Osteocyte (in vitro differentiated cells): ENCODE measurements around the gene CPT2. TPM values are rescaled to one million over a fixed set of nuclear protein-coding genes. Genes with fewer than 3 reads are reported as not detected.

ENCODE experiments used
- DNase-seq: peaks from one replicate; pipeline ENCODE4 v3.0.0; 2021; ENCODE audit warnings: mixed read lengths; ENCODE audit not compliant: unreplicated experiment; ENCODE audit errors: extremely low spot score
- H3K27ac Mint-ChIP-seq: one replicate; pipeline ENCODE4 v1.8.0; 2021; ENCODE audit warnings: mild to moderate bottlenecking, mixed read lengths; ENCODE audit not compliant: unreplicated experiment
- H3K27me3 Mint-ChIP-seq: one replicate; pipeline ENCODE4 v1.8.0; 2021; ENCODE audit warnings: mixed read lengths; ENCODE audit not compliant: unreplicated experiment
- H3K36me3 Mint-ChIP-seq: one replicate; pipeline ENCODE4 v1.8.0; 2021; ENCODE audit warnings: mixed read lengths; ENCODE audit not compliant: unreplicated experiment
- H3K4me1 Mint-ChIP-seq: one replicate; pipeline ENCODE4 v1.8.0; 2021; ENCODE audit warnings: mixed read lengths; ENCODE audit not compliant: unreplicated experiment
- H3K4me3 Mint-ChIP-seq: one replicate; pipeline ENCODE4 v1.8.0; 2021; ENCODE audit warnings: mild to moderate bottlenecking, moderate library complexity, mixed read lengths; ENCODE audit not compliant: unreplicated experiment
- H3K9me3 Mint-ChIP-seq: one replicate; pipeline ENCODE4 v1.8.0; 2021; ENCODE audit warnings: mixed read lengths; ENCODE audit not compliant: unreplicated experiment
- total RNA-seq: library from RNA; stranded (reverse); gene quantifications from 2 replicates; pipeline ENCODE4 v1.2.1, GENCODE V29; 2021
- TF ChIP-seq, protein P1 (sequence below): fragments of 200-600 bp; sonication (generic); IDR thresholded peaks from 2 replicates; pipeline ENCODE4 v1.5.0; 2021; ENCODE audit warnings: antibody characterized with exemption, mild to moderate bottlenecking, moderate library complexity

The CPT2 gene
- total RNA-seq, 1 donor from 2014 or later: 15.6 TPM

DNA sequence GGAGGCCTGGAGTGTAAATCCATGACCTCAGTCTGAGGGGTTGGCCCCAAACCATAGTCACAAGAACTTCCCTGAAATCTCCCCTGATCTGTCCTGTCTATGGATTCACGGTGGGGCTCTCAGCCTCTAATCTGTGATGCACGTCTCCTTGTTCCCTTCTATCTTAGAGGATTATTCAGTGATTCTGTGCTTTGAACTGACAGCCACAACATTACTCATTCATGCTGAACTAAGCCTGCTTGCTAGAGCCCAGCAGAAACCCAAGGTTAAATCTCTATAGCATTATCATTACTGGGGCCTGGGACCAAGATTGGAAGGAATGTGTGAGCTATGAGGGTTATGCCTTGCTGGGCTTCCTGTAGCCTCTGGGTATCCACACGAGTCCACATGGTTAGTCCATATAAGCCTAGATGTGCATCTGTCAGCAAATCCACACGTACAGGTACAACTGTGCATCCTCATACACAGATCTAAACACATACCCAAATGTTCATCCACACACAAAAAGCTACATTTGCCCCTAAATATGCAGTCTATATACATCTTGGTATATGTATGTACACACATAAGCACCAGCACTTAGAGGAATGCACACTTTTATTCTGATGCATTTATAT, 64.1 kb downstream of the CPT2 start:
- Mint-ChIP-seq H3K4me1 (no peaks in the 10 kb centered on the region), H3K27me3 (no peaks in the 10 kb centered on the region), H3K36me3 (peaks cover 3% of the 10 kb centered on the region), H3K9me3 (no peaks in the 10 kb centered on the region), H3K27ac (no peak overlapping the region), H3K4me3 (no peak overlapping the region)
- TF ChIP-seq, protein P1, sequence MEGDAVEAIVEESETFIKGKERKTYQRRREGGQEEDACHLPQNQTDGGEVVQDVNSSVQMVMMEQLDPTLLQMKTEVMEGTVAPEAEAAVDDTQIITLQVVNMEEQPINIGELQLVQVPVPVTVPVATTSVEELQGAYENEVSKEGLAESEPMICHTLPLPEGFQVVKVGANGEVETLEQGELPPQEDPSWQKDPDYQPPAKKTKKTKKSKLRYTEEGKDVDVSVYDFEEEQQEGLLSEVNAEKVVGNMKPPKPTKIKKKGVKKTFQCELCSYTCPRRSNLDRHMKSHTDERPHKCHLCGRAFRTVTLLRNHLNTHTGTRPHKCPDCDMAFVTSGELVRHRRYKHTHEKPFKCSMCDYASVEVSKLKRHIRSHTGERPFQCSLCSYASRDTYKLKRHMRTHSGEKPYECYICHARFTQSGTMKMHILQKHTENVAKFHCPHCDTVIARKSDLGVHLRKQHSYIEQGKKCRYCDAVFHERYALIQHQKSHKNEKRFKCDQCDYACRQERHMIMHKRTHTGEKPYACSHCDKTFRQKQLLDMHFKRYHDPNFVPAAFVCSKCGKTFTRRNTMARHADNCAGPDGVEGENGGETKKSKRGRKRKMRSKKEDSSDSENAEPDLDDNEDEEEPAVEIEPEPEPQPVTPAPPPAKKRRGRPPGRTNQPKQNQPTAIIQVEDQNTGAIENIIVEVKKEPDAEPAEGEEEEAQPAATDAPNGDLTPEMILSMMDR: no peak
- DNase-seq: no peak

DNA sequence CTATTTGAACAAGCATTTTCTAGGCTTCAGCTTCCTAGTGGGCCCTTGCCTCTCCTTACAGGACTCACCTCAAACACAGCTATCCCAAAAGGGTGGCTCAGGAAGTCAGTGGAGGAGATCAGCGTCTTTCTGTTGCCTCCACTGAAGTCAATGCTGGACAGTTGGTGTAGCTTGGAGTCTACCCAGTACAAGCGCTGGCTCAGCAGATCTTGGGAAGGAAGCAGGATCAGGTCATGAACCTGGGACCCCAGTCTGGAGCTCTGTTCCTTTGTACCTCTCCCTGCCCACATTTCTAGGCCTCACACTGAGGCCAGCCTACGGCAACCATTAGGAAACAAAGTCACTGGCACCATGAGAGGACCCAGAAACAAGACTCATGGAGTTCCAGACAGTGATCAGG, 65.4 kb downstream of the CPT2 start:
- Mint-ChIP-seq H3K27me3 (no peaks in the 10 kb centered on the region), H3K9me3 (no peaks in the 10 kb centered on the region), H3K4me1 (no peaks in the 10 kb centered on the region), H3K4me3 (no peak overlapping the region), H3K36me3 (peaks cover 3% of the 10 kb centered on the region), H3K27ac (no peak overlapping the region)
- DNase-seq: no peak
- TF ChIP-seq, protein P1: no peak

Other genes starting within 250 kb of the CPT2 start
- 6.5 and 6.6 TPM in 2 replicates for gene PODN, start 134.6 kb upstream of the CPT2 start, total RNA-seq
- not detected in 2 replicates for gene SLC1A7, start 54.2 kb upstream of the CPT2 start, total RNA-seq
- gene CZIB, start 23.8 kb downstream of the CPT2 start, total RNA-seq: 52.6 and 59.8 TPM in 2 replicates
- 34.5 and 37.7 TPM in 2 replicates for gene MAGOH, start 41.7 kb downstream of the CPT2 start, total RNA-seq
- gene LRP8, start 131.2 kb downstream of the CPT2 start, total RNA-seq: 4.4 and 6.3 TPM in 2 replicates